Measurements from ENCODE around the gene DPYD.

DNA sequence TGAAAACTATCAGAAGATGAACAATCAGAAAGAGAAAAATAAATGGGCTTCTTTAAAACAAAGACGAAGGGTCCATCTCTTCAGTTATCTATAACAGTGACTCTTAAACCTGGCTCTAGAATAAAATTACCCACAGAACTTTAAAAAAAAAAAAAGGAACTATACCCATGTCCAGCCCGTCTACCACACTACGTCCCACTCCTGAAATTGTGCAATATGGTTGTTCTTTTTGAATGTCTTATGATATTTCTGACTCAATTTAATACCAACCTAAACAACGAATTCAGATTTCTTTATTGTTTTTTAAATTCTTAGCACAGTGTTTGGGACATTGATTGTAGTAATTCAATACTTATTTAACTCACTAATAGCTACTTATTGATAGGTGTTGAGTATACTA lies 246.3 kb downstream of the DPYD start:
- TF ChIP-seq CTCF (IDR thresholded peaks at IDR 0.05 in 2 of 3, conservative IDR thresholded peaks at IDR 0.05 in 1 of 3; ENCODE audit: control insufficient read depth in 2 of 3, extremely low read depth in 1 of 3, insufficient read depth in 1 of 3, low read depth in 3 of 3, low read length in 3 of 3) (no peak), CEBPB (IDR thresholded peaks at IDR 0.05; ENCODE audit: borderline replicate concordance in 1 of 2, low read depth in 2 of 2, low read length in 2 of 2) (no peak), ZNF274 (IDR thresholded peaks at IDR 0.05; ENCODE audit: insufficient read depth, insufficient read length) (no peak)

Measured in GM12878 (cell line).